ENCODE data around the gene DNLZ. TPM values are rescaled to one million over a fixed set of nuclear protein-coding genes. Genes with fewer than 3 reads are reported as not detected.
"Not testable (repeated sequence)": the region's sequence is repeated elsewhere in the genome, so short reads cannot be mapped to it uniquely, and the experiment has no call there.

DNLZ gene
- total RNA-seq = 10 to 100 TPM; 15.5 to 18.1 TPM
- polyA plus RNA-seq = 10 to 100 TPM; 12.4 to 14.4 TPM
- long read RNA-seq, donor 1 = 0 reads
- long read RNA-seq, donor 2, transcript DNLZ-201 (3 exons, 724 nt) = major isoform, 9 of 9 reads
- long read RNA-seq, donor 2, partial matches to known transcripts = 0 of 9 reads
- long read RNA-seq, donor 2, other reads (novel, unspliced or antisense) = 0 of 9 reads

GRCh38 chr9:136363106-136363948, at the start of gene DNLZ:
TSS of gene DNLZ (minus strand) at chr9:136363744. CDS start at chr9:136363714, 30 bp downstream.
- Histone ChIP-seq H3K4me1 (ENCODE audit: control insufficient read depth in 1 of 2, insufficient read depth in 2 of 2, low read length in 2 of 2) (no peaks in the 10 kb centered on the region), H3K4me3 (ENCODE audit: low read length in 2 of 2) (peak within 1 kb of the TSS; percentile 83 to 88), H3K36me3 (ENCODE audit: control insufficient read depth in 1 of 2, insufficient read depth in 2 of 2, low read length in 1 of 2) (no peaks in the 10 kb centered on the region), H3K27ac (ENCODE audit: low read depth in 1 of 2, low read length in 2 of 2) (peak within 1 kb of the TSS; percentile 2 to 68), H3K9me3 (ENCODE audit: control insufficient read depth, low read length) (no peaks in the 10 kb centered on the region), H3K27me3 (ENCODE audit: control insufficient read depth in 1 of 2, insufficient read depth in 2 of 2, low read length in 1 of 2) (no peaks in the 10 kb centered on the region)
- intact Hi-C loops (cut with DNase I) = loop anchor here in 1 of 2 donors (1.0 to 5.0 kb wide), 3 partner anchors 17 to 51 kb away; partner anchors contain the start of gene GPSM1
- WGBS, 2 donors = 1% methylated on average over 47 to 97 of the region's 97 CpGs
- DNase-seq = peak; percentile 98 to 100
- ATAC-seq (ENCODE audit: low FRiP score) = peak; percentile 94

GRCh38 chr9:136412962-136413361, 49.4 kb upstream of the DNLZ start:
- H3K36me3 ChIP-seq (ENCODE audit: control insufficient read depth in 1 of 2, insufficient read depth in 2 of 2, low read length in 1 of 2) = peaks cover 0 to 7% of the 10 kb centered on the region in 2 donors
- no peaks in the 10 kb centered on the region for H3K9me3 ChIP-seq (ENCODE audit: control insufficient read depth, low read length)
- intact Hi-C loops (cut with DNase I) = loop anchor here in 1 of 2 donors (5.0 kb wide), 1 partner anchor 69 kb away; the partner anchor contains the start of gene SEC16A
- ATAC-seq (ENCODE audit: low FRiP score) (no peak), DNase-seq (no peak)
- no peak overlapping the region for H3K4me3 ChIP-seq (ENCODE audit: low read length in 2 of 2)
- no peak overlapping the region for H3K27ac ChIP-seq (ENCODE audit: low read depth in 1 of 2, low read length in 2 of 2)
- WGBS, 2 donors = 53 to 58% methylated on average over 9 of the region's 9 CpGs
- H3K4me1 ChIP-seq (ENCODE audit: control insufficient read depth in 1 of 2, insufficient read depth in 2 of 2, low read length in 2 of 2) = no peaks in the 10 kb centered on the region
- H3K27me3 ChIP-seq (ENCODE audit: control insufficient read depth in 1 of 2, insufficient read depth in 2 of 2, low read length in 1 of 2) = no peaks in the 10 kb centered on the region

- Histone ChIP-seq H3K4me1 (ENCODE audit: control insufficient read depth in 1 of 2, insufficient read depth in 2 of 2, low read length in 2 of 2) (no peaks in the 10 kb centered on the region), H3K9me3 (ENCODE audit: control insufficient read depth, low read length) (no peaks in the 10 kb centered on the region), H3K27ac (ENCODE audit: low read depth in 1 of 2, low read length in 2 of 2) (no peak overlapping the region), H3K27me3 (ENCODE audit: control insufficient read depth in 1 of 2, insufficient read depth in 2 of 2, low read length in 1 of 2) (no peaks in the 10 kb centered on the region), H3K4me3 (ENCODE audit: low read length in 2 of 2) (peak overlapping the region in 1 of 2 donors; percentile 91), H3K36me3 (ENCODE audit: control insufficient read depth in 1 of 2, insufficient read depth in 2 of 2, low read length in 1 of 2) (peaks cover 0 to 4% of the 10 kb centered on the region in 2 donors)
- ATAC-seq (ENCODE audit: low FRiP score) = no peak
- 49 to 53% methylated on average over 4 of the region's 4 CpGs for WGBS, 2 donors
- intact Hi-C loops (cut with DNase I) = loop anchor here in 1 of 2 donors (5.0 kb wide), 1 partner anchor 71 kb away; the partner anchor contains the start of gene SEC16A
- no peak for DNase-seq
These were observed 47.8 kb upstream of the DNLZ start for GRCh38 chr9:136411378-136411777.

- Histone ChIP-seq H3K36me3 (ENCODE audit: control insufficient read depth in 1 of 2, insufficient read depth in 2 of 2, low read length in 1 of 2) (peaks cover 0 to 4% of the 10 kb centered on the region in 2 donors), H3K9me3 (ENCODE audit: control insufficient read depth, low read length) (no peaks in the 10 kb centered on the region), H3K4me1 (ENCODE audit: control insufficient read depth in 1 of 2, insufficient read depth in 2 of 2, low read length in 2 of 2) (no peaks in the 10 kb centered on the region), H3K27ac (ENCODE audit: low read depth in 1 of 2, low read length in 2 of 2) (peak within 1 kb of the TSS in 1 of 2 donors; percentile 9), H3K27me3 (ENCODE audit: control insufficient read depth in 1 of 2, insufficient read depth in 2 of 2, low read length in 1 of 2) (no peaks in the 10 kb centered on the region), H3K4me3 (ENCODE audit: low read length in 2 of 2) (peak within 1 kb of the TSS; percentile 44 to 91)
- peak; percentile 96 to 99 for DNase-seq
- peak; percentile 93 for ATAC-seq (ENCODE audit: low FRiP score)
- 0% methylated on average over 75 to 83 of the region's 83 CpGs for WGBS, 2 donors
- intact Hi-C loops (cut with DNase I) = loop anchor here in 1 of 2 donors (5.0 kb wide), 1 partner anchor 72 kb away; the partner anchor contains the start of gene SEC16A
These were observed 47.1 kb upstream of the DNLZ start, which contains the start of the genes ENTR1 and PMPCA for GRCh38 chr9:136410500-136411287. TSS of gene ENTR1 (minus strand) at chr9:136410614. CDS start at chr9:136410397, 217 bp downstream. TSS of gene PMPCA (plus strand) at chr9:136410658. CDS start at chr9:136410669, 11 bp downstream.

GRCh38 chr9:136409557-136410455, 46.3 kb upstream of the DNLZ start:
- Histone ChIP-seq H3K27me3 (ENCODE audit: control insufficient read depth in 1 of 2, insufficient read depth in 2 of 2, low read length in 1 of 2) (no peaks in the 10 kb centered on the region), H3K4me1 (ENCODE audit: control insufficient read depth in 1 of 2, insufficient read depth in 2 of 2, low read length in 2 of 2) (no peaks in the 10 kb centered on the region), H3K9me3 (ENCODE audit: control insufficient read depth, low read length) (no peaks in the 10 kb centered on the region), H3K27ac (ENCODE audit: low read depth in 1 of 2, low read length in 2 of 2) (peak overlapping the region in 1 of 2 donors; percentile 9), H3K36me3 (ENCODE audit: control insufficient read depth in 1 of 2, insufficient read depth in 2 of 2, low read length in 1 of 2) (peaks cover 0 to 2% of the 10 kb centered on the region in 2 donors), H3K4me3 (ENCODE audit: low read length in 2 of 2) (peak overlapping the region; percentile 44 to 91)
- WGBS, 2 donors = 7 to 8% methylated on average over 54 to 71 of the region's 71 CpGs
- peak in 1 of 2 donors; percentile 67 for DNase-seq
- intact Hi-C loops (cut with DNase I) = loop anchor here in 1 of 2 donors (5.0 kb wide), 1 partner anchor 72 kb away; the partner anchor contains the start of gene SEC16A
- peak; percentile 31 for ATAC-seq (ENCODE audit: low FRiP score)

GRCh38 chr9:136407911-136408310, 44.4 kb upstream of the DNLZ start:
- Histone ChIP-seq H3K9me3 (ENCODE audit: control insufficient read depth, low read length) (no peaks in the 10 kb centered on the region), H3K27ac (ENCODE audit: low read depth in 1 of 2, low read length in 2 of 2) (no peak overlapping the region), H3K36me3 (ENCODE audit: control insufficient read depth in 1 of 2, insufficient read depth in 2 of 2, low read length in 1 of 2) (no peaks in the 10 kb centered on the region), H3K4me1 (ENCODE audit: control insufficient read depth in 1 of 2, insufficient read depth in 2 of 2, low read length in 2 of 2) (no peaks in the 10 kb centered on the region), H3K27me3 (ENCODE audit: control insufficient read depth in 1 of 2, insufficient read depth in 2 of 2, low read length in 1 of 2) (no peaks in the 10 kb centered on the region), H3K4me3 (ENCODE audit: low read length in 2 of 2) (no peak overlapping the region)
- ATAC-seq (ENCODE audit: low FRiP score) (no peak), DNase-seq (no peak)
- WGBS, 2 donors = 84 to 87% methylated on average over 7 of the region's 7 CpGs
- intact Hi-C loops (cut with DNase I) = no loop called here

- H3K4me1 ChIP-seq (ENCODE audit: control insufficient read depth in 1 of 2, insufficient read depth in 2 of 2, low read length in 2 of 2); H3K4me3 ChIP-seq (ENCODE audit: low read length in 2 of 2); ATAC-seq (ENCODE audit: low FRiP score); intact Hi-C loops (cut with DNase I); H3K36me3 ChIP-seq (ENCODE audit: control insufficient read depth in 1 of 2, insufficient read depth in 2 of 2, low read length in 1 of 2); DNase-seq; H3K9me3 ChIP-seq (ENCODE audit: control insufficient read depth, low read length); H3K27ac ChIP-seq (ENCODE audit: low read depth in 1 of 2, low read length in 2 of 2); H3K27me3 ChIP-seq (ENCODE audit: control insufficient read depth in 1 of 2, insufficient read depth in 2 of 2, low read length in 1 of 2): not testable (repeated sequence)
- 93 to 96% methylated on average over 27 to 28 of the region's 28 CpGs for WGBS, 2 donors
These were observed 43.5 kb upstream of the DNLZ start for GRCh38 chr9:136407061-136407460.

All from aorta (tissue), 5 donors.